Right lobe of liver (tissue), 6 donors: Measurements from ENCODE around the gene SYT3. TPM values are rescaled to one million over a fixed set of nuclear protein-coding genes. Genes with fewer than 3 reads are reported as not detected.

Source experiments
- ATAC-seq, 4 donors: fragments of 200-7000 bp; cut with Tn5 transposase; one replicate each; pipeline ENCODE4 v1.9.1; 2020; ENCODE audit warnings: mild to moderate bottlenecking in 4 of 4, moderate library complexity in 4 of 4
- DNase-seq, 3 donors: peaks; one replicate each; pipeline ENCODE4 v3.0.0-alpha.2; 2020
- H3K27ac ChIP-seq, 3 donors: fragments of 200-600 bp; one replicate each; pipeline ENCODE4 v1.8.0; 2022
- H3K27me3 ChIP-seq, 2 donors: fragments of 200-600 bp; one replicate each; pipeline ENCODE4 v1.8.0; 2022
- H3K36me3 ChIP-seq, 4 donors: fragments of 200-600 bp; sonication (generic) in 1 of 4; one replicate each; pipeline versions ENCODE4 v1.5.1 to v1.8.0; 2017 to 2022; ENCODE audit warnings: control low read depth in 1 of 4
- H3K4me1 ChIP-seq, 4 donors: fragments of 200-600 bp; sonication (generic) in 1 of 4; one replicate each; pipeline versions ENCODE4 v1.5.1 to v1.8.0; 2017 to 2022; ENCODE audit warnings: control low read depth in 1 of 4
- H3K4me3 ChIP-seq, 3 donors: fragments of 200-600 bp; one replicate each; pipeline ENCODE4 v1.8.0; 2022
- H3K9me3 ChIP-seq, 4 donors: fragments of 200-600 bp; sonication (generic) in 1 of 4; one replicate each; pipeline versions ENCODE4 v1.5.1 to v1.8.0; 2017 to 2022; ENCODE audit warnings: control low read depth in 1 of 4
- CTCF ChIP-seq, 4 donors: fragments of 200-600 bp in 3 of 4; fragments of 450-650 bp in 1 of 4; IDR thresholded peaks; one replicate each; pipeline versions ENCODE4 v1.5.1 to v1.8.0; 2016 to 2022; ENCODE audit warnings: antibody characterized with exemption in 4 of 4, mild to moderate bottlenecking in 2 of 4
- POLR2A ChIP-seq: fragments of 450-650 bp; IDR thresholded peaks from one replicate; pipeline ENCODE4 v1.6.1; 2017; ENCODE audit warnings: antibody characterized with exemption, mild to moderate bottlenecking
- WGBS: methylation state at CpG from one replicate; pipeline ENCODE4 v1.1.6; 2018; ENCODE audit warnings: low coverage, low lambda C conversion rate; ENCODE audit not compliant: insufficient coverage; ENCODE audit errors: missing lambda C conversion rate; 5-methylcytosine and 5-hydroxymethylcytosine counted together
- intact Hi-C, 2 donors: fragments of 100-400 bp; cut with DNase I; formaldehyde crosslinking; loops; one replicate each; pipeline versions ENCODE4 v1.11.2 to v1.14.1; 2022
- total RNA-seq, 6 experiments: library from RNA; depleted of rRNA in 2 of 6; stranded (reverse); fragments of >200 nt in 2 of 6; fragmentation: NEBNext Ultra II Directional in 3 of 6; extraction: Animal tissue kit (Norgen Biotek cat#: 25700) in 3 of 6; gene quantifications; one replicate each; pipeline versions ENCODE4 v1.1.0 to v1.2.4, GENCODE V29; 2016 to 2023
- donor health status: DM: no; HTN: yes; CAD: no.
- donor health status: DM: no; HTN: no; CAD: no.
- donor health status: DM: no; HTN: no; CAD: no.
- donor health status: DM: no; HTN: yes; CAD: no.
- donor health status: DM: no; HTN: yes; CAD: no.

SYT3 gene
- total RNA-seq, 6 experiments from 2014 or later, result not detected

- intact Hi-C loops, result no loop called here
- H3K4me3 ChIP-seq, result no peak overlapping the region
- peaks cover 0 to 4% (median 0%) of the 10 kb centered on the region in 4 donors for H3K9me3 ChIP-seq
- H3K27ac ChIP-seq, result no peak overlapping the region
- DNase-seq, result no peak
- 19% methylated on average over 9 of the region's 10 CpGs for WGBS
- H3K4me1 ChIP-seq, result no peaks in the 10 kb centered on the region
- H3K27me3 ChIP-seq, result no peaks in the 10 kb centered on the region
- H3K36me3 ChIP-seq, result no peaks in the 10 kb centered on the region
- TF ChIP-seq CTCF (IDR thresholded peaks at IDR 0.05) (no peak), POLR2A (no peak)
- no peak for ATAC-seq
Observed at GRCh38 chr19:50638600-50638999, 1.1 kb downstream of the SYT3 start.

DNA sequence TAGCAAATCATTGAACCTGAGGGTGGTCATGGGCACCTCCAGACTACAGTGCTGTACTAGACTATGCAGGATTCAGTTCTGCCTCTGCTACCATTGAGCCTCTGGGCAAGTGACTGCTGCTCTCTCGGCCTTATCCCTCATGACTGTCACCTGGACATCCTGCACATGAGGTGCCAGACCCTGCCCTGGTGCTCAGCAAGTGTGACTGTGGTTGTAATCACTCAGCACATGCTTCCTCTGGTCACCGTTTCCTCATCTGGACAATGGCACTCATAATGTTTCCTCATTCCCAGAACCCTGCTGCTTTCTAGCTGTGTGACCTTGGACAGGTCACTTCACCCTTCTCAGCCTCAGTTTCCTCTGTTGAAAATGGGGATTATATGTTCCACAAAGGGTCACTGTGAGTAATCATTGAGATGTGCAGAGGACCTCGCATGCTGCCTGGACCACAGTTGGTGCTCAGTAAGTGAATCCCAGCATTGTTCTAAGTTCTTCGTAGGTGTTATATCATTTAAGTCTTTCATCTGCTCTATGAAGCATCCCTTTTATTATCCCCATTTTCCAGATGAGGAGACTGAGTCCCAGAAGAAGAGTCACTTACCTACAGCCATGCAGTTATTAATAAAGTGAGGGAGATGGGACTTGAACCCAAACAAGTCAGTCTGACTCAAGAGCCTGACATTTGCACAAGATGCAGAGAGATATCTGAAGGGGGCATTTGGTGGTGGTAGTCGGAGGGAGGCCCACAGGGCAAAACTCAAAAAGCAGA lies 3.2 kb downstream of the SYT3 start:
- Histone ChIP-seq H3K27me3 (no peaks in the 10 kb centered on the region), H3K27ac (no peak overlapping the region), H3K36me3 (no peaks in the 10 kb centered on the region), H3K4me3 (no peak overlapping the region), H3K4me1 (no peaks in the 10 kb centered on the region), H3K9me3 (peaks cover 0 to 4% (median 0%) of the 10 kb centered on the region in 4 donors)
- 73% methylated on average over 3 of the region's 5 CpGs for WGBS
- DNase-seq (no peak), ATAC-seq (no peak)
- TF ChIP-seq POLR2A (no peak), CTCF (IDR thresholded peaks at IDR 0.05) (no peak)
- intact Hi-C loops, result no loop called here

DNA sequence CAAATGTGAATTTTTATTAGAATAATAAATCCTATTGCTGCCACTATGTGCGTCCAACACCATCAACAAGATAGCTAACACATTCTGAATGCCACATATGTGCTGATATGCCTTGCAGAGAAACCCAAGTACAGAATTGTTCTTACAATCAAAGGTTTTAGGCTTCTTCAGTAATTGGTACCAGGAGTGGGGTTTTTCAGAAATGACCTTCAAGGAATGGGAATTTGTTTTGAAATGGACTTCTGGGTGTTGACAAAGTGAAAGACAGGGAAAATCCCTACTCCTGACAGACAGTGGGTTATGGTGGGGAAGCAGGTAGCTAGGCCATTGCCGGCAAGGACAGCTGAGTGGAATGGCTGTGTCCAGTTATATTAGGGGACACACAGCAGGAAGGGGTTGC lies 5.7 kb downstream of the SYT3 start:
- no peaks in the 10 kb centered on the region for H3K27me3 ChIP-seq
- intact Hi-C loops, result no loop called here
- no peak overlapping the region for H3K27ac ChIP-seq
- H3K4me1 ChIP-seq, result no peaks in the 10 kb centered on the region
- peaks cover 0 to 4% (median 0%) of the 10 kb centered on the region in 4 donors for H3K9me3 ChIP-seq
- no peaks in the 10 kb centered on the region for H3K36me3 ChIP-seq
- no peak for DNase-seq
- WGBS, result 77% methylated on average over 2 of the region's 2 CpGs
- ATAC-seq, result no peak
- TF ChIP-seq CTCF (IDR thresholded peaks at IDR 0.05), result no peak
- no peak for TF ChIP-seq POLR2A
- H3K4me3 ChIP-seq, result no peak overlapping the region

DNA sequence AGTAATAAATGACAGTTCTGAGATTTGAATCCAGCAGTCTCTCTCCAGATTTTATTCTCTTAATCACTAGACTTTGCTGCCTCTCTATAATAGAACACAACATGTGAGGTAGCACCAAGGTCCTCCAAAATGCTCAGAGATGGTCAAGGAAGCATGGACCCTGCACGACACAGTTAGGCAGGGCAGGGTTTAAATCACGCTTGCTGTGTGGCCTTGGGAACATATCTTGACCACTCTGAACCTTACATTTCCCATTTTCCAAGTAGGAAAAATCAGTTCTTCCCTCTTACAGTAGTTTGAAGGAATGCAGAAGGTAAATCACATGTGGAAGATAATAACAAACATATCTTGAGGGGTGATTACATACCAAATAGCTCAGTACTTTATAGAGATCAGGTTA lies 6.3 kb downstream of the SYT3 start:
- intact Hi-C loops, result no loop called here
- no peaks in the 10 kb centered on the region for H3K36me3 ChIP-seq
- DNase-seq, result no peak
- H3K4me1 ChIP-seq, result no peaks in the 10 kb centered on the region
- 41% methylated on average over 2 of the region's 2 CpGs for WGBS
- TF ChIP-seq POLR2A, result no peak
- TF ChIP-seq CTCF (IDR thresholded peaks at IDR 0.05), result no peak
- ATAC-seq, result no peak
- peaks cover 0 to 4% (median 0%) of the 10 kb centered on the region in 4 donors for H3K9me3 ChIP-seq
- H3K27ac ChIP-seq, result no peak overlapping the region
- H3K4me3 ChIP-seq, result no peak overlapping the region
- H3K27me3 ChIP-seq, result no peaks in the 10 kb centered on the region
